HG02588 (cell line): ENCODE measurements around the gene PEX7.
"Not testable (repeated sequence)": the region's sequence is repeated elsewhere in the genome, so short reads cannot be mapped to it uniquely, and the experiment has no call there.

Source experiments
- ATAC-seq: cut with Tn5 transposase; IDR thresholded peaks from one replicate; pipeline ENCODE4 v1.9.1; 2021; ENCODE audit warnings: mild to moderate bottlenecking, moderate library complexity; ENCODE audit not compliant: unreplicated experiment

PEX7 gene, protein sequence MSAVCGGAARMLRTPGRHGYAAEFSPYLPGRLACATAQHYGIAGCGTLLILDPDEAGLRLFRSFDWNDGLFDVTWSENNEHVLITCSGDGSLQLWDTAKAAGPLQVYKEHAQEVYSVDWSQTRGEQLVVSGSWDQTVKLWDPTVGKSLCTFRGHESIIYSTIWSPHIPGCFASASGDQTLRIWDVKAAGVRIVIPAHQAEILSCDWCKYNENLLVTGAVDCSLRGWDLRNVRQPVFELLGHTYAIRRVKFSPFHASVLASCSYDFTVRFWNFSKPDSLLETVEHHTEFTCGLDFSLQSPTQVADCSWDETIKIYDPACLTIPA

DNA sequence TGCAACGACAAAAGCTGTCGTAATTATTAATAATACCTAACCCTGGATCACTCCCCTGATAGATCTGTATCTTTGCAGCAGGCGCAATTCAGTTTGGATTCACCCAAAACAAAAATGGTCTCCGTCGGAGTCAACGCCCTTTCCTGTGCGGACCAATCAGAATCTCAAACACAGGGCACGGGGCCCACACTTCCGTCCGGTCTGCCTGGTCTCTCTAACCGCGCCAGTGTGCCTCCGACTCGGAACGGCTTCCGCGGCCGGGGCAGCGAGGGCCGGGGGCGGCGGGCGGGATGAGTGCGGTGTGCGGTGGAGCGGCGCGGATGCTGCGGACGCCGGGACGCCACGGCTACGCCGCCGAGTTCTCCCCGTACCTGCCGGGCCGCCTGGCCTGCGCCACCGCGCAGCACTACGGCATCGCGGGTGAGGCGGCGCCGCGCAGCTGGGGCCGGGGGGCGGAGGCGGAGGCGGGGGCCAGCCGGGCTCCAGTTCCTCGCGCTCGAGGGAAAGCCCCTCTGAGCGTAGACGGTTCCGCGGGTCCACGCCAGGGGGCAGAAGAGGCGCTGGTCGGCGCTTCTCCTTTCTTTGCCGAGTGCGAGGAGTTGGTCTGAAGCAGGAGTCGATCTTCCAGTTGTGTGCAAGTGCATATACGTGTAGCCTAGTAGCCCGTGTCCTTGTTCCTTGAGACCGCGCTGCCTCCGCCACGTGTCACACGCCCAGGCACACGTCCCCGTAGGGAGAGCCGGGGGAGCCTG is at the start of gene PEX7:
TSS of gene PEX7 (plus strand) at position 217 of the 752 bp plus-strand sequence. CDS start at position 291, 74 bp downstream.
- ATAC-seq, result peak; percentile 98

DNA sequence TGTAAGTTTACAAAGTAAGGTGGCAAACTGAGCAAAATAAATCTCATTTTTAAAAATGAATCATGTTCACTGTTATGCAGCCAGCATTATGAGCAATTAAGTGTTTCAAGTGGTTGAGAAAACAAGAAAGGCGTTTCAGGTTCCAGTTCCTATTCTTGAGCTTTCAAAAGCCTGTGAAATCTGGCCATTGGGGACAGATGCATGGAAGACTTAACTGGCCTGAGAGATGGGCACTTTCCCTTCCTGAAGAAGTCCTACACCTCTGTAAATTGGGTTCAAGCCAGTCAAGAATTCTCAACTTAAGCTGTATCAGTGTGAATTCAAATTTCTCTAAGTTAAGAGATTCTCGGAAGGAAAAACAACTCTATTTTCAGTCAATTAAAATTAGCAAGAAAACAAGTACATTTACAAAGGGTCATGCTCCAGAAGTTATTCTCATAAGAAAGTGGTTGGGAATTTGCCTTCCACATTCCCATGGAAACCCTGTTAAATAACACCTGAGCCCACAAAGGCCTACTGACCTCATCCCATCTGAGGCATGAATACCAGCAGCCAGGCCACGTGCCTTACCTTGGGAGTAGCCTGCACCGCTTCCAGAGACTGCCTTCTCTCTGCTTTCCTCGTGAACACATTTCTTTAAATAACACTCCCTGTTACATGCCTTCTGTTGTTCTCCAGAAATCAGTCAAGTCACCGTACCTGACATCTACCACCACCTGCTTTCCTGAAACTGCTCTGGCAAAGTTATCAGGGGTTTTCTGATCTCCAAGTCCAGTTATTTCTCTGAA is 49.5 kb upstream of the PEX7 start:
- ATAC-seq, result peak; percentile 83

DNA sequence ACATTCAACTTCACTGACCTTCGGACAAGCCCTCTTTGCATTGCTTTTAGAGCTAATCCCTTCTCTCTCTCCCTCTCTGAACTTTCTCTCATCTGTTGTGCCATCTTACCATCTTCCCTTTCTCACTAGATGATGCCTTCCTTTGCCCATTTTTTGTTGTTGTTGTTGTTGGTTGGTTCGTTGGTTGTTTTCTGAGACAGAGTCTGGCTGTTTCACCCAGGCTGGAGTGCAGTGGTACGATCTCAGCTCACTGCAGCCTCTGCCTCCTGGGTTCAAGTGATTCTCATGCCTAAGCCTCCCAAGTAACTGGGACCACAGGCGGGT is 49.0 kb upstream of the PEX7 start:
- no peak for ATAC-seq

DNA sequence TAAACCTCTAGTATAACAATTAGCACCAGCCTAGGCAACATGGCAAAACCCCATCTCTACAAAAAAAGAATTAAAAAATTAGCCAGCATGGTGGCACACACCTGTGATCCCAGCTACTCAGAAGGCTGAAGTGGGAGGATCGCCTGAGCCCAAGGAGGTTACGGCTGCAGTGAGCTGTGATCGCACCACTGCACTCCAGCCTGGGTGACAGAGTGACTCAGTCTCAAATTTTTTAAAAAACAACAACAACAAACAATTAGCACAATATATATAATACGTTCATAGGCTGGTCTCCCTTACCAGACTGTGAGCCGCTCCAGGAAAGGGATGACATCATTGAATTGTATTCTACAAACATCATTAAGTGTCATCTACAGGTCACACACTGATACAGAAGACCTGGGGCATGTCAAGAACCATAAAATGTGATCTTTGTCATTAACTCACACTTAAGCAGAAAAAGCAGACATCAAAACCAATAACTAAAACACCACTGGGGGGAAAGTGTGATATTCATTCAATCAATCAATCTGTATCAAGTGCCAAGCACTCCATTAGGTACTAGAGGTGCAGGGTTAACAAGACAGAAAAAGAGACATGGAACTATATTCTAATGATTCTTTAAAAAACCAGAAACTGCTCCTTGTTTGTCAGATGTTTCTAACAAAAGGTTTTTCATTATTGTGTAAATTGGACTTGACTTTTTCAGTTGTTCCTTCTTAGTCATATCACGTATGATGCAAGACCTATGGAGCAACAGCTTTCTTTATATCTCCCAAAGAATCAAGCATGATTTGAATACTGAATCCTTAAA is 48.0 kb upstream of the PEX7 start:
- no peak for ATAC-seq

DNA sequence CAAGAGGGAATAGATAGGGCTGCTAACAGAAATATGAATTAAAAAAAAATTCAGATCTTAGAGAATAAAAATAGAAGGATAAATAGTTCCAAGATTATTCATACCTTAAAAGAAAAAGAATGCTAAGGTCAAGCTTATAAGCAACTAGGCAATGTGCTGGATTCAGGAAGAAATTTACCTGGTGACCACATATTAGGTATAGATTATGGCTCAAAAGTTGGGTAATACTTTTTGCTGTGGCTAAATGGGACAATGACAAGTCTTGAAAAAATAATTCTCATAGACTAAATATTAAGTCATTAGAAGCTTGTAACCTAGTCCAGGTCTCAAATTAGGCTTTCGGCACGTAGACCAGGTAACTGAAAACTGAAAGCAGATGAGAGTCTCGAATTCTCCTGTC is 47.3 kb upstream of the PEX7 start:
- ATAC-seq, result no peak

DNA sequence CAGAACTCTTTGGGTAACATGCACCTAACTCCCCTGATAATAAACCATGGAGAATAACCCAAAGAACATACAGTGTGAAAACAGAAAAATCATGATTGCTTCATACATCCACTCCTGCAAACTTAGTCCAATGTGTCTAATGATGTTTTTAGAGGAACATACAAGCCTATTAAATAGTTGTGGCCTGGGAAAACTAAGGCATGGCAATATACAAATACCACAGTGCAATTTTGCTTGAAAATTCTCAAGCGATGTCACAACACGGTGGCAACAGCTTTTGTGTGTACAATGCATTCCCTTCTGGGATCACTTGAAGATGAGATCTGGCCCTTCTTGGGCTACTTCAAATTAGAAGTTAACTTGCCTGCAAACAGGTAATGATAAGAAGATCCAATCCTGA is 46.8 kb upstream of the PEX7 start:
- no peak for ATAC-seq

DNA sequence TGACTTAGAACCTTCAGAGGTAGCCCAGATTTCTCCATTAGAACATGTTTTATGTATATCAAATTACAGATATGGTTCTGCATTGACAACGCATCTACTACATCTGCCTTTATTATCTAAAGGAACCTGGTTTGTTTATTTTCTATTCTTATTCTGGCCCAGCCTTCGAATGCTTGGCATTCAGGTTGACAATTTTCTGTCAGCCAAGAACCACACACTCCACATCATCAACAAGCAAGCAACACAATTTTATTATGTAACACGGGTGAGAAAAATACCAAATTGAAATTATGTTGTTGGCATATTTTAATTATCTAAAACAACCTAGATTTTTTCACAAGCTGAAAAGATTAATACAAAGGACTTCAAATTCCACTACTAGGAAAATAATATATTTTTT is 44.7 kb upstream of the PEX7 start:
- no peak for ATAC-seq

DNA sequence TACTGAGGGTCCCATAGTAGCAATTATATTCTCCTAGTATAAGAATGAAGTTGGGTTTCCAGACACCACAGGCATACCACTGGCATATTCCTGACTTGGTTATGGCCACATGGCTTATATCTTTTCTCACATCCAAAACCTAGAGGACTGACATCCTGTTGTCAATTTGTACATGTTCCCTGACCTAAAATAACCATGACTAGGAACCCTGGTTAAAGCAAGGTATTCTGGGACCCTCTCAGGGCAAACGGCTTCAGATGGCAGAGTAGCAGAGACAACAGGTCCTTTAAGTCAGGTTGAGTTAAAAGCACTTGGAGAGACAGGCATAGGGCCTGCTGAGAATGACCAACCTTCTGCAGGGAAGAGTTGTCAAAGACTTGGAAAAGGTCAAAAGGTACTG is 42.7 kb upstream of the PEX7 start:
- no peak for ATAC-seq

DNA sequence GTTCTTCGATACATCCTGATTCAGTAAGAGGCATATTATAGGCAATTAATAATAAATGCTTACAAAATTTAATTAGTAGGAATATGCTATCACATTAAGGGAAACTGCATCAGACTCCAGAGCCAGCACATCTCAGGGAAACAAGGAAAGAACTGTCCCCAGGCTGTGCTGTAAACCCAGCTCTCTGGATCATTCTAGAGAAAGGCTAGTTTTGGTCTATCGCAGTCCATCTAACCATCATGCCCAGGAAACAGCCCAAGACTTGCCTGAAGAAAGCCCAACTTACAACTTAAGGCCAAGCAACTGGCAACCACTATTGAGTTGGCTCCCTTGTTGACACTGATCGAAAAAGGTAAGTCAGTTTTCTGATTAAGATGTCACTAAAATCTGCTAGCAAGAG is 41.4 kb upstream of the PEX7 start:
- no peak for ATAC-seq

DNA sequence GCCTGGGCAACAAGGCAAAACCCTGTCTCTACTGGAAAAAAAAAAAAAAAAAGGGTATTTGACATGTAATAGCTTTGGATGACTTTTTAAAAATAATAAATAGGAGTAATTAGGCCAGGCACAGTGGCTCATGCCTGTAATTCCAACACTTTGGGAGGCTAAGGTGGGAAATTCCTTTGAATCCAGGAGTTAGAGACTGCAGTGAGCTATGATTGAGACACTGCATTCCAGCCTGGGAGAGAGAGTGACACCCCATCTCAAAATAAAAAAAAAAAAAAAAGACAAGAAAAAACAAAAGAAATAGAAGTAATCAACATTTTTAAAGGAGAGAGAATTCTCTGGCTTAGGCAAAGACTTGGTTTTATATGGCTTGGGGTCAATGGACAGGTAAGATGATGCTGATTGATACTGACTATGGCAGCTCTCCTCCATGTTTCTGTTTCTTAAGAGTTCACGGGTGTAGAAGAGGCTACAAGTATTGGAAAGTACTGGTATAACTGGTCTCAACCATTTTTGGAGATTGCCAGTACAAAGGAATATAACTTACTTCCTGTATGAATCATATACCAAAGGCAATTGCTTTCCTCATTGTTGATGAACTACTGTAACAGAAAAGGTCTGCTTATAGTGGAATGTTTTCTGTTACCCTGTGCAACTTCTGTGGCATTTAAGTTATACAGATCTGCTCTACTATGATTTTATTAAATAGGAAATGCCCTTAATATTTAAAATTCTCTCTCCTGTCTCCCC is 40.2 kb upstream of the PEX7 start:
- ATAC-seq, result no peak

DNA sequence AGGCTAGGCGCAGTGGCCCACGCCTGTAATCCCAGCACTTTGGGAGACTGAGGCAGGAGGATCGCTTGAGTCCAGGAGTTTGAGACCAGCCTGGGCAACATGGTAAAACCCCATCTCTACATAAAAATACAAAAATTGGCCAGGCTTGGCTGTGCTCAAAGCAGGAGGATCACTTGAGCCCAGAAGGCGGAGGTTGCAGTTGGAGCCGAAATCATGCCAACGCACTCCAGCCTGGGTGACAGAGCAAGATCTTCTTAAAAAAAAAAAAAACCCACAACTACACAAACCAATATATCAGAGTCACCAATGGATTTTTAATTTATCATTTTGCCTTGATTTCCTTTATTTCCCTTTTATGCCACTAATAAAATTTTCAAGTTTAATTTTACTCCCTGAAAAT is 39.4 kb upstream of the PEX7 start:
- ATAC-seq, result no peak

DNA sequence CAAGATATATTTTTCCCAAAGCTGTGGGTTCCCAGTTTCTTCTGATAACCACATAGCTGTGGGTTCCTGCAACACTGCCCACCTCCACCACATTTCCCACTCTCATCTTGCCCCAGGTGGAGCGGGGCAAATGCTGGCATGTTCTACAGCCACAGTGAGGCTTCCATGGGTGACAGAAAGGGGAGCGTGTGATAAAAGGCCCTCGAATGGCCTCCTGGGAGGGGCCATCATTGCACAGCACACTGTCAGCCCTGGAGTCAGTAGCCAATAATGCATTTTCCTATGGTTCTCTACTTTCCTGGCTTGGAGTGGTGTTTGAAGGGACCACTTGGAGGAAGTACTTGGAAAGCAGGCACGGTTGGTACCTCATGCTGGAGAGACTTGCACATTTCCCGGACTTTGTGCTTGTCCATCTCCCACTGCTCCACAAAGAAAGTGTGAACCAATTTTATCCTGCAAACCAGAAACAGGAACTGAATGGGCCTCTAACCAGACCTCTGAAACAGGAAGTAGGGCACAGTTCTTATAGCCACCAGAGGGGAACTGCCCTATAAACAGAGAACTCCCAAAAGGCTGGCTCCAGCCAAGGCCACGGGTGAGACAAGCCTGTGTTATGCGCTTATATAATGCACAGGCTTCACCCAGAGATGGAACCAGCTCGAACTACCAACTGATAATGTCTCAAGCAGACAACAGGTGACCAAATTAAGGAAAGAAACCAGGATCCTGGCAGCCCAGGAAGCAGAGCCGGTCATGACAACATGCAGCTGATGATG is 38.7 kb upstream of the PEX7 start:
- ATAC-seq, result peak; percentile 75

DNA sequence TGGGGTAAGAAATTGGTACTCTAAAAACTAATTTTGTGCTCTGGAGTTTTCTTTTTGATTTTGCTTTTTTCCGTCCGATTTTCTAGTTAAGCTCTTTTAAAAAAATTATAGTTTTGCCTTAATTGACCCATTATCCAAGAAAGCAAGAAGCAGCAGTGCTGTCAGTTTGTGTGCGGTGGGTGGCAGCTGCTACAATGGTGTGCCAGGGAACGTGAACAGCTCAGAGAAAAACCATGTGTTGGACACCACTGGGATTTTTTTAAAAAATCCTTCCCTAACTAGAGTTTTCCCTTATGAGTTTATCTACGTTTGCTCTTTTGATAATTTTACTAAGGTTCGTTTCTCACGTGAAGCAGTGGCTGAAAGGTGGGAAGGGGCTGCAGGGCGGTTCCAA is 38.1 kb upstream of the PEX7 start:
- ATAC-seq, result no peak

DNA sequence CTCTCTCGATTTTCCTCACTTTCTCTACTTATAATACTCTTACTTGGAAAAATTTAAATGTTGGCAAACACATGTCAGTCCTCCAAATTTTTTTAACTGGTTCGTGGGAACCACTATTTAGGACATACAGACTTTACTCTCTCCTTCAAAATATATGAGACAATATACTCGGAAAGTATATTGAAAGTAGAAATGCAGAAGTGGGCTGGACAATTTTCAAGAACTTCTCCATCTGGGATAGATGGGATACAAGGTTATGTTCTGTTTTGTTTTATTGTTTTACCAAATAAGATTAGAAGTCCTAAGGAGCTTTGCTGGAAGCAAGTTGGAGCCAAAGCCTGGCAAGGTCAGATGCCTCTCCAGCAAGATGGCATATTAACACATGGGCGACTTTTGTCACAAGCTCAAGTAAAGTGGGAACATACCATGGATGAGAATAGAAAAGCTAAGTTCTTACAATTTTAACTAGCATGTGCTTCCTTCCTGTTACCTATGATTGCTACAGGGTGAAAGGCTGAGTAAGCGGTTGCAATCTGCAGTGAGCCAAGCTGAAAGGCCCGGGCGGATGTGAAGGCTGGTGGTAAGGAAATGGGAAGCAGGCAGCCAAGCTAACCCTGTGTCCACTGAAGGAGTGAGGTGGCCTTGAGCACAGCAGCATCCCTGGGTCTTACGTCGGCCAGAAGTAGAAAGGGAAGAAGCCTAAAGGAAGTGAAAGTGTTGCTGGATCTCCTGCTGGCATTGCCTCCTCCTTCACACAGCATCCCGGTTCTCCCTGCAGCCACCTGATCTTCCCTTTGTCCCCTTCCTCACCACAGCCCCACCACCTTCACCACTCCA is 37.3 kb upstream of the PEX7 start:
- ATAC-seq, result peak; percentile 32

DNA sequence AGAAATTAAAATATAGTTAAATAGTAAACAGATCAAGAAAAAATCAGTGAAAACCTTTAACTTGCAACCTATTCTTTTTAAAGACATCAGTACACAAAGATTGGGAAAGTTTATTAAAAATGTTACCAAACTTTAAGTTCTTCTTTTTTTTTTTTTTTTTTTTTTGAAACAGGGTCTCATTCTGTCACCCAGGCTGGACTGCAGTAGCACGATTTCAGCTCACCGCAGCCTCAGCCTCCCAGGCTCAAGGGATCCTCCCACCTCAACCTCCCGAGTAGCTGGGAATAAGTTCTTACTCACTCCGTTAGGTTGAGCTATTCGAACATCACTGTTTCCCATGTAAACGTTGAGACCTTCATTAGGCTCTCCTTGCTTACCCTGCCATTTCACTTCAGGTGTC is 35.7 kb upstream of the PEX7 start:
- no peak for ATAC-seq

DNA sequence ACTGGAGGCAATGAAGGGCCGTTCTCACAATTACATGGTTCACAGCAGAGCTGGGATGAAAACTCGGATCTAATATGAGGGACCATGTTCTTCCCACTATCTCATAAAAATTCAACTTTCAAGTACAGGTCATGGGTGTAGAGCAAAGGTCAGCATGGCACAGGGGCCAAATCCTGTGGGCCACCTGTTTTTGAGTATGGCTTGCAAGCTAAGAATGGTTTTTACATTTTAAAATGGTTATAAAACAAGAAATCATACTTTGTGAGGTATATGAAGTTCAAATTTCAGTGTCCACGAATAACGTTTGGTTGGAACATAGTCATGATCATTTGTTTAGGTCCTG is 34.7 kb upstream of the PEX7 start:
- no peak for ATAC-seq

DNA sequence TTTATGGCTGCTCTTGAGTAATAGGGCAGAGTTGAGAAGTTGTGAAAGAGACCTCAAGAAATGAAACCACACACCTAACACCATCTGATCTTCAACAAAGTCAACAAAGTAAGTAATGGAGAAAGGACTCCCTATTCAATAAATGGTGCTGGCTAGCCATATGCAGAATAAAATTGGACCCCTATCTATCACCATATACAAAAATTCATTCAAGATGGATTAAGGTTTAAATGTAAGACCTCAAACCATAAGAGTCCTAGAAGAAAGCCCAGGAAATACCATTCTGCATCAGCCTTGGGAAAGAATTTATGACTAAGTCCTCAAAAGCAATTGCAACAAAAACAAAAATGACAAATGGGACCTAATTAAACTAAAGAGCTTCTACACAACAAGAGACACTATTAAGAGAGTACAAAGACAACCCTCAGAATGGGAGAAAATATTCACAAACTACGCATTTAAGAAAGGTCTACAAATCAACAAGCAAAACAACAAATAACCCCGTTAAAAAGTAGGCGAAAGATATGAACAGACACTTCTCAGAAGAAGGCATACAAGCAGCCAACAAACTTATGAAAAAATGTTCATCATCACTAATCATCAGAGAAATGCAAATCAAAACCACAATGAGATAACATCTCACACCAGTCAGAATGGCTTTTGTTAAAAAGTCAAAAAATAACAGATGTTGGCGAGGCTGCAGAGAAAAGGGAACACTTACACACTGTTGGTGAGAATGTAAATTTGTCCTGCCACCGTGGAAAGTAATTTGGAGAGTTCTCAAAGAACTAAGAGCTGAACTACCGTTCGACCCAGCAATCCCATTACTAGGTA is 34.1 kb upstream of the PEX7 start:
- no peak for ATAC-seq

DNA sequence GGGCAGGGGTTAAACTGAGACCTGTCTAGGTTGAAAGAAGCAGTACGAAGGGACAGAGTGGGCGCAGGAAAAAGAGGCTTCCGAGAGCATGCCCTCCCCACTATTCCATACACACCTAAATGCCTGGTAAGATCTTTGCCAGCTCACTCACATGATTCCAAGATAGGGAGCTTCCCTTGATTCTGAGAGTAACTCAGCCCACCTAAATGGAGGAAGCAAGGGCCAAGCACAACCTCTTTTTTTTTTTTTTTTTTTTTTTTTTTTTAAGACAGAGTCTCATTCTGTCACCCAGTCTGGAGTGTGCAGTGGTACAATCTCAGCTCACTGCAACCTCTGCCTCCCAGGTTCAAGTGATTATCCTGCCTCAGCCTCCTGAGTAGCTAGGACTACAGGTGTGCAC is 33.0 kb upstream of the PEX7 start:
- ATAC-seq, result not testable (repeated sequence)
